Activated CD8-positive, alpha-beta T cell treated with anti-CD3 and anti-CD28 coated beads, Interleukin-2, amount 10 ng/mL, durations not matched to agents 7 days and 5 days (primary cell): Measurements from ENCODE around the gene WIF1. TPM values are rescaled to one million over a fixed set of nuclear protein-coding genes. Genes with fewer than 3 reads are reported as not detected.
A peak's percentile ranks its signal among the peaks of the same experiment; 100 is the strongest.

Experiments
- ATAC-seq: fragments of 150-1000 bp; cut with Tn5 transposase; one replicate; pipeline ENCODE4 v1.10.0; 2021; ENCODE audit warnings: moderate library complexity
- CTCF ChIA-PET: fragments of 350-600 bp; sonication (Branson Sonifier 250); formaldehyde crosslinking; loops from one replicate; lab custom pipeline; 2021; ENCODE audit warnings: antibody characterized with exemption; lab: Charles Lee
- POLR2A ChIA-PET: fragments of 350-600 bp; sonication (Branson Sonifier 250); formaldehyde crosslinking; loops from one replicate; lab custom pipeline; 2021; ENCODE audit warnings: antibody characterized with exemption; lab: Charles Lee
- DNase-seq: peaks from one replicate; pipeline ENCODE4 v3.0.0-alpha.2; 2020
- H3K27ac Mint-ChIP-seq: one replicate; pipeline ENCODE4 v1.8.0; 2021; ENCODE audit warnings: mild to moderate bottlenecking, mixed read lengths
- H3K27me3 Mint-ChIP-seq: one replicate; pipeline ENCODE4 v1.8.0; 2021; ENCODE audit warnings: low read depth, mixed read lengths
- H3K36me3 Mint-ChIP-seq: one replicate; pipeline ENCODE4 v1.8.0; 2021; ENCODE audit warnings: low read depth, mixed read lengths
- H3K4me1 Mint-ChIP-seq: one replicate; pipeline ENCODE4 v1.8.0; 2021; ENCODE audit warnings: low read depth, mixed read lengths
- H3K4me3 Mint-ChIP-seq: one replicate; pipeline ENCODE4 v1.8.0; 2021; ENCODE audit warnings: mild to moderate bottlenecking, mixed read lengths
- H3K9me3 Mint-ChIP-seq: one replicate; pipeline ENCODE4 v1.8.0; 2022; ENCODE audit warnings: mixed read lengths; ENCODE audit not compliant: insufficient read depth
- total RNA-seq, 2 experiments: library from RNA; stranded (reverse); gene quantifications; one replicate each; pipeline ENCODE4 v1.2.3, GENCODE V29; 2021

The WIF1 gene
- total RNA-seq, 2 experiments from 2014 or later = not detected

GRCh38 chr12:65155784-65156183 lies 34.7 kb upstream of the WIF1 start:
- peaks cover 18% of the 10 kb centered on the region for H3K4me1 Mint-ChIP-seq
- peak overlapping the region; percentile 66 for H3K27ac Mint-ChIP-seq
- ChIA-PET CTCF (interaction anchor here (1.2 to 4.8 kb wide), 5 partner anchors 13 to 76 kb away, joined by 3 to 41 read pairs (median 4); partner anchors contain the start of gene LEMD3), POLR2A (interaction anchor here (0.6 to 7.0 kb wide), 5 partner anchors 14 to 1013 kb away, joined by 3 to 71 read pairs (median 4); partner anchors contain the start of gene LEMD3)
- H3K27me3 Mint-ChIP-seq = peaks cover 10% of the 10 kb centered on the region
- no peak for DNase-seq
- peaks cover 3% of the 10 kb centered on the region for H3K36me3 Mint-ChIP-seq
- H3K4me3 Mint-ChIP-seq = no peak overlapping the region
- no peak for ATAC-seq
- H3K9me3 Mint-ChIP-seq = no peaks in the 10 kb centered on the region

- no peak overlapping the region for H3K27ac Mint-ChIP-seq
- H3K4me3 Mint-ChIP-seq = no peak overlapping the region
- ATAC-seq (no peak), DNase-seq (no peak)
- no peaks in the 10 kb centered on the region for H3K9me3 Mint-ChIP-seq
- peaks cover 21% of the 10 kb centered on the region for H3K4me1 Mint-ChIP-seq
- ChIA-PET CTCF (interaction anchor here (1.2 kb wide), 1 partner anchor 17 kb away, joined by 6 read pairs; the partner anchor contains the start of gene LEMD3), POLR2A (no interaction called here)
- H3K27me3 Mint-ChIP-seq = peaks cover 11% of the 10 kb centered on the region
- peaks cover 3% of the 10 kb centered on the region for H3K36me3 Mint-ChIP-seq
These were observed 31.5 kb upstream of the WIF1 start for GRCh38 chr12:65152596-65152995.

- DNase-seq (no peak), ATAC-seq (no peak)
- Mint-ChIP-seq H3K36me3 (peaks cover 3% of the 10 kb centered on the region), H3K9me3 (no peaks in the 10 kb centered on the region), H3K27me3 (peaks cover 11% of the 10 kb centered on the region), H3K4me3 (no peak overlapping the region), H3K4me1 (peaks cover 20% of the 10 kb centered on the region), H3K27ac (no peak overlapping the region)
- CTCF ChIA-PET = interaction anchor here (1.2 kb wide), 1 partner anchor 17 kb away, joined by 6 read pairs; the partner anchor contains the start of gene LEMD3
- POLR2A ChIA-PET = no interaction called here
These were observed 30.9 kb upstream of the WIF1 start for GRCh38 chr12:65152012-65152411.

- Mint-ChIP-seq H3K27ac (no peak overlapping the region), H3K4me3 (no peak overlapping the region), H3K36me3 (no peaks in the 10 kb centered on the region), H3K9me3 (no peaks in the 10 kb centered on the region), H3K4me1 (peaks cover 4% of the 10 kb centered on the region), H3K27me3 (peaks cover 27% of the 10 kb centered on the region)
- POLR2A ChIA-PET = no interaction called here
- no peak for ATAC-seq
- CTCF ChIA-PET = interaction anchor here (0.6 to 1.3 kb wide), 2 partner anchors 24 to 246 kb away, joined by 3 to 4 read pairs; no protein-coding TSS in a partner anchor
- DNase-seq = no peak
These were observed 26.3 kb upstream of the WIF1 start for GRCh38 chr12:65147312-65147905.

- ChIA-PET CTCF (interaction anchor here (1.9 kb wide), 1 partner anchor 16 kb away, joined by 4 read pairs; no protein-coding TSS in a partner anchor), POLR2A (no interaction called here)
- DNase-seq (no peak), ATAC-seq (no peak)
- H3K4me3 Mint-ChIP-seq = no peak overlapping the region
- H3K9me3 Mint-ChIP-seq = peaks cover 5% of the 10 kb centered on the region
- H3K27me3 Mint-ChIP-seq = peaks cover 36% of the 10 kb centered on the region
- H3K4me1 Mint-ChIP-seq = no peaks in the 10 kb centered on the region
- H3K36me3 Mint-ChIP-seq = no peaks in the 10 kb centered on the region
- no peak overlapping the region for H3K27ac Mint-ChIP-seq
These were observed 19.6 kb upstream of the WIF1 start for GRCh38 chr12:65140738-65141137.

GRCh38 chr12:65139389-65139788 lies 18.3 kb upstream of the WIF1 start:
- H3K27ac Mint-ChIP-seq = no peak overlapping the region
- CTCF ChIA-PET = no interaction called here

GRCh38 chr12:65133879-65134278 lies 12.8 kb upstream of the WIF1 start:
- H3K4me3 Mint-ChIP-seq = no peak overlapping the region
- peaks cover 5% of the 10 kb centered on the region for H3K9me3 Mint-ChIP-seq
- no peak overlapping the region for H3K27ac Mint-ChIP-seq
- ChIA-PET CTCF (interaction anchor here (1.0 to 2.0 kb wide), 3 partner anchors 11 to 332 kb away, joined by 3 to 5 read pairs (median 3); no protein-coding TSS in a partner anchor), POLR2A (no interaction called here)
- ATAC-seq (no peak), DNase-seq (no peak)
- no peaks in the 10 kb centered on the region for H3K4me1 Mint-ChIP-seq
- no peaks in the 10 kb centered on the region for H3K36me3 Mint-ChIP-seq
- H3K27me3 Mint-ChIP-seq = peaks cover 27% of the 10 kb centered on the region

More at GRCh38 chr12:65139389-65139788, 18.3 kb upstream of the WIF1 start:
- POLR2A ChIA-PET = no interaction called here
- H3K27me3 Mint-ChIP-seq = peaks cover 29% of the 10 kb centered on the region
- no peaks in the 10 kb centered on the region for H3K4me1 Mint-ChIP-seq
- ATAC-seq (no peak), DNase-seq (no peak)
- H3K9me3 Mint-ChIP-seq = peaks cover 5% of the 10 kb centered on the region
- no peaks in the 10 kb centered on the region for H3K36me3 Mint-ChIP-seq
- no peak overlapping the region for H3K4me3 Mint-ChIP-seq

GRCh38 chr12:65126482-65126881 lies 5.4 kb upstream of the WIF1 start:
- no peak overlapping the region for H3K4me3 Mint-ChIP-seq
- no peaks in the 10 kb centered on the region for H3K4me1 Mint-ChIP-seq
- POLR2A ChIA-PET = no interaction called here
- no peaks in the 10 kb centered on the region for H3K9me3 Mint-ChIP-seq
- no peaks in the 10 kb centered on the region for H3K36me3 Mint-ChIP-seq
- DNase-seq = no peak
- no peak overlapping the region for H3K27ac Mint-ChIP-seq
- H3K27me3 Mint-ChIP-seq = peaks cover 31% of the 10 kb centered on the region
- ATAC-seq = no peak
- CTCF ChIA-PET = interaction anchor here (1.9 kb wide), 1 partner anchor 235 kb away, joined by 7 read pairs; no protein-coding TSS in a partner anchor

DNA sequence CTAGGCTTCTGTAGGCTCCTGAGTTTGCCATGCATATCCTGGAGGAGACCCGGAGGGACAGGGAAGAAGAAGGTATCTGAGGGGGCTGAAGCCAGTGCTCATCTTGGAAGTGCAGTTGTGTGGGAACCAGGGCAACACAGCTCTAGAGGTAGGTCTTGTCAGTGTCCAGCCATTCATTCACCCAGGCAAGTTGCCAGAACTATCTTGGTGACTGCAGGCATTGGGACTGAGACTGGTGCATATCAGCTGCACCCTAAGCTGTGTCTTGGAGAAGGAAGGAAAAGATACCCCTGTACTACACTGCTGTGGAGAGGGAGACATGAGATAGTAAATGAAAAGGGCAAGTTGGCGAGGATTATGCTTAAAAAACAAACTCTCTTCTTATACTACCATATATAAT lies 4.9 kb upstream of the WIF1 start:
- H3K9me3 Mint-ChIP-seq = no peaks in the 10 kb centered on the region
- peaks cover 29% of the 10 kb centered on the region for H3K27me3 Mint-ChIP-seq
- no peak overlapping the region for H3K27ac Mint-ChIP-seq
- H3K36me3 Mint-ChIP-seq = no peaks in the 10 kb centered on the region
- no peak for ATAC-seq
- ChIA-PET POLR2A (no interaction called here), CTCF (interaction anchor here (1.9 kb wide), 1 partner anchor 234 kb away, joined by 7 read pairs; no protein-coding TSS in a partner anchor)
- peaks cover under 1% of the 10 kb centered on the region for H3K4me1 Mint-ChIP-seq
- H3K4me3 Mint-ChIP-seq = no peak overlapping the region
- no peak for DNase-seq

DNA sequence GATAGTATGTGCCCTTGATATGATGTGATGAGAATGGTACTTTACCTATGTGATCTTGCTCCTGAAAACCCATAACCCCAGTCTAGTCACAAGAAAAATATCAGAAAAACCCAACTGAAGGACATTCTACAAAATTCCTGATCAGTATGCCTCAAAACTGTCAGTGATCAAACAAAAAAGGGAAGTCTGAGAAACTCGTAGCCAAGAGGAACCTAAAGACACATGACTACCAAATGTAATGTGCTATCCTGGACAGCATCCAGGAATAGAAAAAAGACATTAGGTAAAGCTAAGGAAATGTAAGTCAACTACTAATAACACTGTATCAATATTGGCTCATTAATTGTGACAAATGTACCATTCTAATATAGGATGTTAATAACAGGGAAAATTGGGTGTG lies 4.1 kb upstream of the WIF1 start:
- ChIA-PET POLR2A (no interaction called here), CTCF (interaction anchor here (1.9 kb wide), 1 partner anchor 234 kb away, joined by 7 read pairs; no protein-coding TSS in a partner anchor)
- DNase-seq = no peak
- Mint-ChIP-seq H3K9me3 (no peaks in the 10 kb centered on the region), H3K36me3 (no peaks in the 10 kb centered on the region), H3K4me3 (no peak overlapping the region), H3K27ac (no peak overlapping the region), H3K4me1 (peaks cover 6% of the 10 kb centered on the region), H3K27me3 (peaks cover 34% of the 10 kb centered on the region)
- no peak for ATAC-seq

DNA sequence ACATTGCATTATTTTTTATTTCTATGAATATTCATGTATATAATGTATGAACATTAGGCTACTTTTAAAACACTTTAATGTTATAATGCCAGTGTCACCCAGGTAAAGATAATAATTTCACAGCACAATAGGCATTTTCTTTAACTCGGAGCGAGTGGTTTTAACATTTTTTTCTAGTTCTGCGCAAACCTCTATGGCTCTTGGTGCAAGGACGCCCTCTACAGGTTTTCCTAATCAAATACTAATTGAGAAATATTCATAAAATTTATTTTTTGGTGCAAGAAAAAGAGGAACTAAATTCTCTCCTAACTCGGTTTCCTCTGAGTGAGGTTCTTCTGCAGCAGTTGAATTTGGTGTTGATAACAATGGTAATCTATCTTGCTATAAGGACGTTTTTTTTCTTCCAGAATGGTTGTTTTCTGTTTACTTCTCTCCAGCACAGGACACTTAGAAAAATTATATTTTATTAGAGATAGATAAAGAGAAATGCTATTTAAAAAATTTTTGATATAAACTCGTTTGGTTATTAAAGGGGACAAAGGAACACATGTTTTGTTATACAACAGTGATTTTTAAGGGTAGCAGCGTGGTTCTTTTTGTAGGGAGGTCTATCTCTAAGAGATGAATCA lies 2.4 kb upstream of the WIF1 start:
- H3K9me3 Mint-ChIP-seq = no peaks in the 10 kb centered on the region
- H3K27me3 Mint-ChIP-seq = peaks cover 34% of the 10 kb centered on the region
- no peak for ATAC-seq
- H3K27ac Mint-ChIP-seq = no peak overlapping the region
- no peak overlapping the region for H3K4me3 Mint-ChIP-seq
- ChIA-PET POLR2A (interaction anchor here (1.2 kb wide), 1 partner anchor 47 kb away, joined by 3 read pairs; no protein-coding TSS in a partner anchor), CTCF (interaction anchor here (0.7 to 3.3 kb wide), 14 partner anchors 11 to 322 kb away, joined by 3 to 16 read pairs (median 4); no protein-coding TSS in a partner anchor)
- peak; percentile 36 for DNase-seq
- H3K4me1 Mint-ChIP-seq = peaks cover 6% of the 10 kb centered on the region
- H3K36me3 Mint-ChIP-seq = no peaks in the 10 kb centered on the region
